Prostate gland (tissue), 2 donors: ENCODE results near the gene SCG5. TPM values are rescaled to one million over a fixed set of nuclear protein-coding genes. Genes with fewer than 3 reads are reported as not detected.
A peak's percentile ranks its signal among the peaks of the same experiment; 100 is the strongest.

ENCODE experiments used
- DNase-seq: peaks from one replicate; pipeline ENCODE4 v3.0.0-alpha.2; 2019; ENCODE audit warnings: low spot score
- H3K27ac ChIP-seq, 2 donors: fragments of 200-600 bp; sonication (generic); 2 replicates each; pipeline ENCODE4 v1.5.1; 2017 to 2019
- H3K27me3 ChIP-seq: fragments of 200-600 bp; sonication (generic); replicated peaks from 2 replicates; pipeline ENCODE4 v1.5.1; 2019; ENCODE audit not compliant: insufficient read depth
- H3K36me3 ChIP-seq, 2 donors: fragments of 200-600 bp; sonication (generic); 1 replicate in 1 of 2; 2 replicates in 1 of 2; pipeline versions ENCODE4 v1.5.1 to v1.8.1; 2017 to 2019
- H3K4me1 ChIP-seq: fragments of 200-600 bp; sonication (generic); replicated peaks from 2 replicates; pipeline ENCODE4 v1.5.1; 2019
- H3K4me3 ChIP-seq, 2 donors: fragments of 200-600 bp; sonication (generic); 2 replicates each; pipeline ENCODE4 v1.5.1; 2017 to 2019
- H3K9me3 ChIP-seq: fragments of 200-600 bp; sonication (generic); 2 replicates; pipeline ENCODE4 v1.5.1; 2017
- POLR2A ChIP-seq: fragments of 450-650 bp; IDR thresholded peaks from one replicate; pipeline ENCODE4 v1.6.1; 2016; ENCODE audit warnings: antibody characterized with exemption, mild to moderate bottlenecking
- POLR2AphosphoS5 ChIP-seq: sonication (generic); formaldehyde crosslinking; IDR thresholded peaks from one replicate; pipeline ENCODE4 v1.6.1; 2017; ENCODE audit warnings: antibody characterized with exemption
- WGBS: methylation state at CpG from one replicate; pipeline ENCODE4 v1.1.5; 2018; 5-methylcytosine and 5-hydroxymethylcytosine counted together
- intact Hi-C: fragments of 100-400 bp; cut with DNase I; formaldehyde crosslinking; loops from one replicate; pipeline ENCODE4 v1.14.2; 2022
- total RNA-seq, 2 donors: library from RNA; depleted of rRNA; stranded (reverse); fragments of >200 nt; gene quantifications; one replicate each; pipeline ENCODE4 v1.1.0, GENCODE V29; 2016
- TF ChIP-seq, protein P1 (sequence below), 4 experiments: fragments of 200-600 bp in 2 of 4; fragments of 450-650 bp in 2 of 4; sonication (generic) in 2 of 4; IDR thresholded peaks; 1 replicate in 3 of 4; 2 replicates in 1 of 4; pipeline ENCODE4 v1.5.1; 2016 to 2019; ENCODE audit warnings: antibody characterized with exemption in 4 of 4, mild to moderate bottlenecking in 2 of 4, moderate library complexity in 2 of 4

SCG5 gene
- total RNA-seq, 2 donors from 2014 or later, result 0.96 to 4.2 TPM

DNA sequence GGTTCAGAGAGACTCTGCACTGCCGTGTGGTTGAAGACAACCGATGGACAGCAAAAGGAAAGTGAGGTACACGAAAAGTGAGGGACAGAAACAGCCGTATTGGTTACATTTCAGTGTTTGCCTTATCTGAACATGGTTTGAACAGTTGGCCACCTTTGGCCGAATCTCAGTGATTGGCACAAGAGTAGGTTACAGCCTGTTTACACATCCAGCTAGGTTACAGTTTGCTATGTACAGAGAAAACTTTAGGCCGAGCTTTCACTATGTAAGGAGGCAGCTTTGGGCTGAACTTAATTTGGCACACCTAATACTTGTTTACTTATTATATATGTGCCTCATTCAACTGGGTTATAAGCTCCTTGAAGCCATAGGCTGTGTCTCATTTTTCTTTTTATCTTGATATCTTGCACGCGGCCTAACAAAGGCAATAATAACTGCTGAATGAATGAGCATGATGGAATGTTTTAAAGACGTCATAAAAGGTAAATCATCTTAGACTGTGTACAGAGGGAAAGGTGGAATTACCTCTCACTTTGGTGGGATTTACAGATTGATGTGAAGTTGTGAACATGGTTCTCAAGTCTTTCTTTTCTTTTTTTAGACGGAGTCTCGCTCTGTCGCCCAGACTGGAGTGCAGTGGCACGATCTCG lies 59.1 kb downstream of the SCG5 start:
- TF ChIP-seq POLR2AphosphoS5, result peak; percentile 48
- TF ChIP-seq POLR2A, result no peak
- TF ChIP-seq, protein P1, sequence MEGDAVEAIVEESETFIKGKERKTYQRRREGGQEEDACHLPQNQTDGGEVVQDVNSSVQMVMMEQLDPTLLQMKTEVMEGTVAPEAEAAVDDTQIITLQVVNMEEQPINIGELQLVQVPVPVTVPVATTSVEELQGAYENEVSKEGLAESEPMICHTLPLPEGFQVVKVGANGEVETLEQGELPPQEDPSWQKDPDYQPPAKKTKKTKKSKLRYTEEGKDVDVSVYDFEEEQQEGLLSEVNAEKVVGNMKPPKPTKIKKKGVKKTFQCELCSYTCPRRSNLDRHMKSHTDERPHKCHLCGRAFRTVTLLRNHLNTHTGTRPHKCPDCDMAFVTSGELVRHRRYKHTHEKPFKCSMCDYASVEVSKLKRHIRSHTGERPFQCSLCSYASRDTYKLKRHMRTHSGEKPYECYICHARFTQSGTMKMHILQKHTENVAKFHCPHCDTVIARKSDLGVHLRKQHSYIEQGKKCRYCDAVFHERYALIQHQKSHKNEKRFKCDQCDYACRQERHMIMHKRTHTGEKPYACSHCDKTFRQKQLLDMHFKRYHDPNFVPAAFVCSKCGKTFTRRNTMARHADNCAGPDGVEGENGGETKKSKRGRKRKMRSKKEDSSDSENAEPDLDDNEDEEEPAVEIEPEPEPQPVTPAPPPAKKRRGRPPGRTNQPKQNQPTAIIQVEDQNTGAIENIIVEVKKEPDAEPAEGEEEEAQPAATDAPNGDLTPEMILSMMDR (IDR thresholded peaks at IDR 0.05), result no peak
- Histone ChIP-seq H3K27ac (peak overlapping the region; percentile 36 to 61), H3K27me3 (no peaks in the 10 kb centered on the region), H3K4me3 (no peak overlapping the region), H3K36me3 (no peaks in the 10 kb centered on the region), H3K4me1 (no peaks in the 10 kb centered on the region), H3K9me3 (no peaks in the 10 kb centered on the region)
- DNase-seq, result peak; percentile 35
- intact Hi-C loops, result no loop called here
- 60% methylated on average over 14 of the region's 14 CpGs for WGBS

- Histone ChIP-seq H3K9me3 (no peaks in the 10 kb centered on the region), H3K27ac (no peak overlapping the region), H3K27me3 (no peaks in the 10 kb centered on the region), H3K4me1 (no peaks in the 10 kb centered on the region), H3K4me3 (no peak overlapping the region), H3K36me3 (no peaks in the 10 kb centered on the region)
- TF ChIP-seq POLR2A (no peak), POLR2AphosphoS5 (no peak)
- TF ChIP-seq, protein P1 (IDR thresholded peaks at IDR 0.05), result no peak
- DNase-seq, result no peak
- intact Hi-C loops, result no loop called here
- 60% methylated on average over 3 of the region's 3 CpGs for WGBS
Observed at GRCh38 chr15:32701863-32702262, 60.4 kb downstream of the SCG5 start.

GRCh38 chr15:32704395-32704981 lies 63.0 kb downstream of the SCG5 start:
- intact Hi-C loops, result no loop called here

GRCh38 chr15:32705446-32705845 lies 63.9 kb downstream of the SCG5 start:
- H3K4me1 ChIP-seq, result no peaks in the 10 kb centered on the region
- WGBS, result 93% methylated on average over 2 of the region's 2 CpGs
- H3K36me3 ChIP-seq, result no peaks in the 10 kb centered on the region
- DNase-seq, result no peak
- H3K4me3 ChIP-seq, result no peak overlapping the region
- intact Hi-C loops, result no loop called here
- H3K27ac ChIP-seq, result no peak overlapping the region
- H3K9me3 ChIP-seq, result no peaks in the 10 kb centered on the region
- no peaks in the 10 kb centered on the region for H3K27me3 ChIP-seq
- TF ChIP-seq, protein P1 (IDR thresholded peaks at IDR 0.05), result no peak
- TF ChIP-seq POLR2A, result no peak
- no peak for TF ChIP-seq POLR2AphosphoS5

More at GRCh38 chr15:32704395-32704981, 63.0 kb downstream of the SCG5 start:
- Histone ChIP-seq H3K4me3 (no peak overlapping the region), H3K4me1 (no peaks in the 10 kb centered on the region), H3K9me3 (no peaks in the 10 kb centered on the region), H3K36me3 (no peaks in the 10 kb centered on the region), H3K27me3 (no peaks in the 10 kb centered on the region), H3K27ac (no peak overlapping the region)
- WGBS, result 44% methylated on average over 8 of the region's 8 CpGs
- no peak for TF ChIP-seq POLR2AphosphoS5
- no peak for TF ChIP-seq POLR2A
- TF ChIP-seq, protein P1 (IDR thresholded peaks at IDR 0.05), result no peak
- DNase-seq, result no peak

GRCh38 chr15:32706704-32707103 lies 65.2 kb downstream of the SCG5 start:
- intact Hi-C loops, result no loop called here
- no peaks in the 10 kb centered on the region for H3K9me3 ChIP-seq
- H3K4me3 ChIP-seq, result no peak overlapping the region
- TF ChIP-seq, protein P1 (IDR thresholded peaks at IDR 0.05), result no peak
- TF ChIP-seq POLR2A (no peak), POLR2AphosphoS5 (no peak)
- 65% methylated on average over 3 of the region's 3 CpGs for WGBS
- no peak for DNase-seq
- no peak overlapping the region for H3K27ac ChIP-seq
- H3K4me1 ChIP-seq, result no peaks in the 10 kb centered on the region
- H3K27me3 ChIP-seq, result no peaks in the 10 kb centered on the region
- no peaks in the 10 kb centered on the region for H3K36me3 ChIP-seq
